Renal cortical epithelial cell (primary cell): ENCODE measurements around the gene TCF7L1. TPM values are rescaled to one million over a fixed set of nuclear protein-coding genes. Genes with fewer than 3 reads are reported as not detected.
A peak's percentile ranks its signal among the peaks of the same experiment; 100 is the strongest.

Experiments used
- DNase-seq: peaks from one replicate; pipeline ENCODE4 v3.0.0-alpha.2; 2011; ENCODE audit warnings: low read depth
- total RNA-seq: library from RNA; depleted of rRNA; stranded (reverse); fragments of >200 nt; gene quantifications from 2 replicates; pipeline ENCODE4 v1.2.3, GENCODE V29; 2014

The TCF7L1 gene
- total RNA-seq, 1 donor from 2014 or later = 1.4 TPM

- no peak for DNase-seq
Measured at GRCh38 chr2:85254540-85255300, 121.5 kb downstream of the TCF7L1 start.

- no peak for DNase-seq
Measured at GRCh38 chr2:85255456-85255812, 122.2 kb downstream of the TCF7L1 start.

GRCh38 chr2:85255813-85256594 lies 122.8 kb downstream of the TCF7L1 start:
- DNase-seq = no peak

DNA sequence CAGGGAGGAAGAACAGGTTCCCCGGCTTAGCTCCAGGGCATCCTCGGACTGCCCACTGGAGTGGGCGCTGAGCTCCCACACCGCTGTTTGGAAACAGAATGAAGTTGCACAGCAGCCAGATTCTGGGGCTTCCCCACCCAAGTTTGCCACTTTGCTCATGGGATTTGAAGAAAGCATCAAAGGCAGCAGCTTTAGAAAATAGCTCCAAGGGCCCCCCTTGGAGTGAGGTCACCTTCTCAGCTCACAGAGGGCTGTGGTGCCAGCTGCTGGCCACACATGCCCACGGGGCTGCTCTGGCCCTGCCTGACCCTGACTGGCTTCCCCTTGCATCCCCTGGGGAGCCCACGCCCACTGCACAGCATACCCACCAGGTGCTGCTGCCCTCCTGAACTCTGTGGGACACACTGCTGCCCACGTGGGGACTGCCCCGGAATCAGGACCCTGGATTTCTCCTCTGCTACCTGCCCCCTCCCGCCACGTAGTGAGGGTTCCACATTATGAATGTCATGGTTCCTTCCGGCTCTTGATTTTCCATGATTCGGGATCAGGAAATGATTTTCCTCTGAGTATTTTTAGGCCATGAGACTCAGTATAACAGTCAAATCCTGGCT lies 124.3 kb downstream of the TCF7L1 start:
- no peak for DNase-seq

- DNase-seq = no peak
Measured at GRCh38 chr2:85257970-85258605, 124.9 kb downstream of the TCF7L1 start.

- peak; percentile 36 for DNase-seq
Measured at GRCh38 chr2:85259101-85259590, 126.0 kb downstream of the TCF7L1 start.

DNA sequence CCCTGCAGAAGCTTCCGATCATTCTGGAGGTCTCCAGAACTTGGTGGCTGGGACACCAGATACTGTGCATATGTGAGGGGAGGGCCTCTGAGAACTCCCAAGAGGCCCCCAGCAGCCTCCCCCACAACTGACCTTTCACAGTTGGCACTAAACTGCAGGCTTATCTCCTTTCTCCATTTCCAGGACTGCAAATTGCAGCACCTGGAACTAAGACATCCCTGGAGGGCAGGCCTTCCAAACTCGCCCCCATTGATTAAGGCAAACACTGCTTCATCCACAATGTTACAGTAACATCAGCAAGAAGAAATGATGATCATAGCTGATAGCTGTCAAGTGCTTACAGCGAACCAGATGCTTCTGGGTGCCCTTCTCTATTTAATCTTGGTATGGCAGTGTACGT lies 126.7 kb downstream of the TCF7L1 start:
- no peak for DNase-seq

DNA sequence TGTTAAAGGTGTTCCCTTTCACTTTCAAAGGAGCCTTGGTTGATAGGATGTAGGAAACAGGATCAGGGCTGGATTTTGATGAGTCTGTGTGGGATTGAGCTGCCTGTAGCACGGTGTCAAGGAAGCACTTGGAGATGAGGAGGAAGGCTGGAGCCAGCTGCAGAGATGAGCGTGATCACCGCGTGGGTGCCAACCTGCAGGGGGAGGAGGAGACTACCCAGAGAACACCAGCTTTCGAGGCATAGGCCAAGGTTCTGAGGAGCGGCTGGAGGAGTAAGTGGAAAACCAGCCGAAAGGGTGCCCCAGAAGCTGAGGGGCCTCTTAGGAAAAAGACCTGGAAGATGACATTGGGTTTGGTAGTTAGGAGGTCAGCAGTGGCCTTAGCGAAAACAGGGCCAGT lies 130.4 kb downstream of the TCF7L1 start:
- no peak for DNase-seq

- no peak for DNase-seq
Measured at GRCh38 chr2:85264471-85264870, 131.3 kb downstream of the TCF7L1 start.

GRCh38 chr2:85265304-85265703 lies 132.1 kb downstream of the TCF7L1 start:
- no peak for DNase-seq

DNA sequence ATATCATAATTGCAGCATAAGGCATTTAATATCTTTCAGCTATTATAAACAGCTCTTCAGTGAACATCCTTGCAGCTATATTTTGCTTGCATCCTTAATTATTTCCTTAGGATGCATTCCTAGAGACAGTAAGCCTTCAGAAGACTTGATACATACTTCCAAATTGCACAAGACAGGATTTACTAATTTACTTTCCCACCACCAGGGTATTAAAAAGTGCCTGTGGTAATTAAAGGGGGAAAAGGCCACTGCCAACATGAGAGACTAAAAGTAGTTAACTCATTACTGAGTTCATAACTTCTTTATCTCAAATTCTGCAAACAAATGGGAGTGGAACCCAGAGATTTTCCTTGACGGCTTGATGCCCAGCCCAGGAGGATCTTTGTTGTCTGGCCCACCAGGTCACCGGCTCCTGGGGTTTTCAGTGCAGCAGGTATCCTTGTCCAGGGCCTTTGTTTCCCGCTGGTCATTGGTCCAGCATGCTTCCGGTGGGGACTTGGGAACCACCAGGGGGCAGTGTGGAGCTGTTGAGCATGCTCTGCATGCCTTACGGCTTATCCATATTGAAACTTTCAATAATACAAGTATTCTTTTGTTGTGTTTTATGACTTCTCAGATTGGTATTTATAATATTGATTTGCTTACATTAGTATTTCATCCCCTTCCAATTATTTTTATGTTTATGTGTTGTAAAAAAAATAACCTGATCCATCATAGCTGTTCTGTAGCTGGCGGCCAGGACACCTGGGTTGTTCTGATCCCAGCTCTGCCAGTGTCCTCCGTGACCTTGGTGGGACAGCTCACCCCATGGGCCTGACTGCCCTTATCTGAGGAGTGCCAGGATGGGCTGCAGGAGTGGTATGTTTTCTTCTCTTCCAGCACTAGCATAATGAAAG lies 133.2 kb downstream of the TCF7L1 start:
- DNase-seq = peak; percentile 44

DNA sequence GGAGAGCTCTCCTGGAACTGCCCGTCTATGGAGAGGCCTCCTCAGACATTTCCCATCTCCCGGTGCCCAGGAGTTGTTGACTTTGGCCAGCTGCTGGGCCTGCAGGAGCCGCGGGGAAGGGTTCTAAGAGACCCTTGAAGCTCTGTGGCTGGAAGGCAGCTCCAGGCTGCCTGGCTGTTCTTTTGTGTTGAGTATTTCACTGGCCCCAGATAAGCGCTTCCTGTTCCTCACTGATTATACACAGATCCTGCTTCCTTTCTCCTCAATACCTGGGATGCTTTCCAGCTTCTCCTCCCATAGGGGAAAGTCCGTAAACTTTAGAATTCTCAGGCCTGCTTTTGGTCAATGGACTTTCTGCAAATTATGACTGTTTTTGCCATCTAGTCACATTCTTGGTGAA lies 136.8 kb downstream of the TCF7L1 start:
- no peak for DNase-seq

DNA sequence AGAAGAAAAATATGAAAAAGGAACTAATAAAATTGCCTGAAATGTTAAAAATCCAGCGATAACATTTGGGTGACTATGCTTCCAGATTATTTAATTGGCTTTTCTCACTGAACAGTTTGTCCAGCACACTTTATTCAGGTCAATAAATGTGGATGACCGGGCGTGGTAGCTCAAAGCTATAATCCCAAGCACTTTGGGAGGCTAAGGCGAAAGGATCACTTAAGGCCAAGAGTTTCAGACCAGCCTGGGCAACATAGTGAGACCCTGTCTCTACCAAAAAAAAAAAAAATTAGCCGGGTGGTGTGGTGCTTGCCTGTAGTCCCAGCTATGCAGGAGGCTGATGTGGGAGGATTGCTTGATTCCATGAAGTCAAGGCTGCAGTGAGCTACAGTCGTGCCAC lies 139.2 kb downstream of the TCF7L1 start:
- DNase-seq = no peak

DNA sequence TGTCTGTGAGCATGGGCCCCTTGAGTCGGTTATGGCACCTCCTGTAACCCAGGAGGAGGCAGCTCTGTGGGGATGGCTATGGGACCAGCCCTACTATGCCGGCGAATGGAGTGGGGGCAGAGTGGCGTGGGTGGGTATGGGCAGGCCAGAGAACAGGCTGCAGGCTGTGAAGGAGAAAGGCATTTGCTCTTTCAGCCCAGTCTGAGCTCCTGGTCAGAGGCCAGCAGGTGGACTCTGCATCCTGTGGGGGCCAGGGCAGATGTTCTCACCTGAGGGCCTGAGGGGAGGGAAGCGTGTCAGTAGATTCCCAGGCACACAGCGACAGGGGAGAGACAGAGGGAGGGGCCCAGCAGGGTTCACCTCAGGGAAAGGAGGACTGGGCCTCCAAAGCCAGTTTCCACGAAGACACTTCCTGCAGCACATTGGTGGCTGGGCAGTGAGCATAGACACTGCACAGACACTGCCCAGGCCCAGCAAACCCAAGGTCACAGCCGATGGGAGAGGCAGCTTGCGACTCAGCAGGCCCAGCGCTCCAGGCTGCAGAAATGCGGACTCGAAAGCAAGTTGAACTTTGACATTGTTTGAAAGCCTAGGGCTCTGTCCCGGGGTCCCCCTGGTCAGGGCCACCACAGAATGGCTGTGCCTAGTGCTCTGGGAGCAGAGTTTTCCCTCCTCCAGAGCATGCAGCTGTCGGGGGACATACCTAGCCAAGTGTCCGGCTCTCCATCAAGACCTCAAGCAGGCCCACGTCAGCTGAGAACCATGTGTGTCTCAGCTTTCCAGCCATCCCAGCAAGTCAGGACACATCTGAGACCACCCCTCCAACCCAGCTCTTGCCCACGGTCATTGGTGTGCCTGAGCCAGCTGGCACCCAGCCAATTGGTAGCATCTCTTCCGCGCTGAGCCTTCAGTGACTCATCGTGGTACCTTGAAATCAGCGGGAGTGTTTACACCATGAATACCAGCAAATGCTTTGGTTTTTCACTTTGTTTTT lies 140.8 kb downstream of the TCF7L1 start:
- no peak for DNase-seq

- DNase-seq = no peak
Measured at GRCh38 chr2:85275984-85276540, 142.9 kb downstream of the TCF7L1 start.

GRCh38 chr2:85276571-85277118 lies 143.5 kb downstream of the TCF7L1 start:
- no peak for DNase-seq

GRCh38 chr2:85277416-85278158 lies 144.4 kb downstream of the TCF7L1 start:
- DNase-seq = no peak

GRCh38 chr2:85278361-85278760 lies 145.2 kb downstream of the TCF7L1 start:
- no peak for DNase-seq

- DNase-seq = no peak
Measured at GRCh38 chr2:85281553-85281952, 148.4 kb downstream of the TCF7L1 start.
